Mesenchymal stem cell (in vitro differentiated cells and primary cell): ENCODE data around the gene TRAK2.
"Not testable (repeated sequence)": the region's sequence is repeated elsewhere in the genome, so short reads cannot be mapped to it uniquely, and the experiment has no call there.

Experiments
- DNase-seq: peaks from one replicate; pipeline ENCODE4 v3.0.0-alpha.2; 2013
- H2AFZ ChIP-seq: one replicate; pipeline ENCODE4 v1.6.1; 2013; ENCODE audit warnings: low read depth, mild to moderate bottlenecking, control low read depth, inconsistent platforms, low read length, moderate library complexity
- H2AK5ac ChIP-seq: 2 replicates; pipeline ENCODE4 v1.6.1; 2013; ENCODE audit warnings: low read length, moderate library complexity, mild to moderate bottlenecking, inconsistent platforms; ENCODE audit not compliant: severe bottlenecking
- H2BK120ac ChIP-seq: one replicate; pipeline ENCODE4 v1.6.1; 2013; ENCODE audit warnings: low read depth, mild to moderate bottlenecking, inconsistent platforms, low read length, moderate library complexity
- H2BK12ac ChIP-seq, 2 experiments: one replicate each; pipeline ENCODE4 v1.6.1; 2013; ENCODE audit warnings: inconsistent platforms in 2 of 2, low read length in 2 of 2, mild to moderate bottlenecking in 2 of 2, moderate library complexity in 2 of 2, control low read depth in 1 of 2
- H2BK15ac ChIP-seq: one replicate; pipeline ENCODE4 v1.6.1; 2013; ENCODE audit warnings: mild to moderate bottlenecking, low read depth, inconsistent platforms; ENCODE audit not compliant: poor library complexity, severe bottlenecking
- H2BK5ac ChIP-seq: 2 replicates; pipeline ENCODE4 v1.6.1; 2013; ENCODE audit warnings: low read depth, mild to moderate bottlenecking, low read length, control low read depth, inconsistent platforms; ENCODE audit not compliant: poor library complexity, severe bottlenecking
- H3K14ac ChIP-seq, 2 experiments: one replicate each; pipeline ENCODE4 v1.6.1; 2013; ENCODE audit warnings: inconsistent platforms in 2 of 2, low read length in 2 of 2, control low read depth in 1 of 2, mild to moderate bottlenecking in 1 of 2, moderate library complexity in 1 of 2
- H3K18ac ChIP-seq, 2 experiments: one replicate each; pipeline ENCODE4 v1.6.1; 2013; ENCODE audit warnings: inconsistent platforms in 2 of 2, low read length in 2 of 2, control low read depth in 1 of 2, low read depth in 1 of 2, mild to moderate bottlenecking in 1 of 2
- H3K23ac ChIP-seq, 2 experiments: one replicate each; pipeline ENCODE4 v1.6.1; 2013; ENCODE audit warnings: inconsistent platforms in 2 of 2, low read length in 2 of 2, mild to moderate bottlenecking in 2 of 2, moderate library complexity in 2 of 2, control low read depth in 1 of 2
- H3K27ac ChIP-seq: 2 replicates; pipeline ENCODE4 v1.5.1; 2013; ENCODE audit warnings: mild to moderate bottlenecking, moderate library complexity, low read length, control low read depth, inconsistent platforms; ENCODE audit not compliant: poor library complexity, severe bottlenecking
- H3K27me3 ChIP-seq, 2 experiments: 2 replicates each; pipeline versions ENCODE4 v1.6.1 to v1.7.0; 2013; ENCODE audit warnings: low read length in 2 of 2, mild to moderate bottlenecking in 2 of 2, moderate library complexity in 2 of 2, control low read depth in 1 of 2, inconsistent platforms in 1 of 2; ENCODE audit not compliant: control insufficient read depth in 1 of 2, insufficient read depth in 1 of 2
- H3K36me3 ChIP-seq, 2 experiments: 2 replicates each; pipeline versions ENCODE4 v1.6.1 to v1.7.0; 2013; ENCODE audit warnings: low read length in 2 of 2, control low read depth in 1 of 2, inconsistent platforms in 1 of 2, low read depth in 1 of 2, mild to moderate bottlenecking in 1 of 2; ENCODE audit not compliant: insufficient read depth in 2 of 2, control insufficient read depth in 1 of 2
- H3K4ac ChIP-seq, 2 experiments: one replicate each; pipeline ENCODE4 v1.6.1; 2013; ENCODE audit warnings: inconsistent platforms in 2 of 2, low read length in 2 of 2, mild to moderate bottlenecking in 2 of 2, moderate library complexity in 2 of 2, control low read depth in 1 of 2, low read depth in 1 of 2
- H3K4me1 ChIP-seq: 2 replicates; pipeline ENCODE4 v1.6.1; 2013; ENCODE audit warnings: low read depth, low read length, control low read depth; ENCODE audit not compliant: control insufficient read depth, insufficient read depth
- H3K4me2 ChIP-seq: 2 replicates; pipeline ENCODE4 v1.6.1; 2013; ENCODE audit warnings: low read length, mild to moderate bottlenecking, inconsistent platforms; ENCODE audit not compliant: poor library complexity, severe bottlenecking
- H3K4me3 ChIP-seq, 2 experiments: 2 replicates each; pipeline versions ENCODE4 v1.5.1 to v1.7.0; 2013; ENCODE audit warnings: low read length in 2 of 2, mild to moderate bottlenecking in 2 of 2, control low read depth in 1 of 2, low read depth in 1 of 2; ENCODE audit not compliant: insufficient read depth in 1 of 2
- H3K79me1 ChIP-seq: replicated peaks from 2 replicates; pipeline ENCODE4 v1.6.1; 2013; ENCODE audit warnings: mild to moderate bottlenecking, control low read depth, low read length, inconsistent platforms; ENCODE audit not compliant: poor library complexity, severe bottlenecking
- H3K9ac ChIP-seq: 2 replicates; pipeline ENCODE4 v1.7.0; 2013; ENCODE audit warnings: mild to moderate bottlenecking, low read length, moderate library complexity
- H3K9me3 ChIP-seq: 2 replicates; pipeline ENCODE4 v1.7.0; 2013; ENCODE audit warnings: mild to moderate bottlenecking, low read length; ENCODE audit not compliant: control insufficient read depth
- H4K8ac ChIP-seq: one replicate; pipeline ENCODE4 v1.6.1; 2013; ENCODE audit warnings: inconsistent platforms, mild to moderate bottlenecking, low read length, moderate library complexity
- H4K91ac ChIP-seq: one replicate; pipeline ENCODE4 v1.6.1; 2013; ENCODE audit warnings: mild to moderate bottlenecking, low read length, inconsistent platforms
- WGBS: methylation state at CpG from one replicate; pipeline ENCODE4 v1.1.7; 2013; ENCODE audit warnings: mixed read lengths; 5-methylcytosine and 5-hydroxymethylcytosine counted together

TRAK2 gene

GRCh38 chr2:201441409-201441808 is 9.8 kb downstream of the TRAK2 start:
- Histone ChIP-seq H4K8ac (no peak overlapping the region), H3K23ac (no peak overlapping the region), H3K4ac (no peak overlapping the region), H3K4me3 (no peak overlapping the region), H3K4me1 (no peaks in the 10 kb centered on the region), H2BK120ac (no peak overlapping the region), H3K36me3 (peaks cover 0 to under 1% of the 10 kb centered on the region in 2 experiments), H2BK12ac (no peak overlapping the region), H3K18ac (no peak overlapping the region), H2BK5ac (no peak overlapping the region), H2AFZ (no peak overlapping the region), H3K79me1 (peaks cover 22% of the 10 kb centered on the region), H3K27ac (no peak overlapping the region), H3K4me2 (no peak overlapping the region), H3K9ac (no peak overlapping the region), H4K91ac (no peak overlapping the region), H2BK15ac (no peak overlapping the region), H3K9me3 (no peaks in the 10 kb centered on the region), H2AK5ac (no peak overlapping the region), H3K14ac (no peak overlapping the region), H3K27me3 (no peaks in the 10 kb centered on the region)
- DNase-seq = no peak
- WGBS = 94% methylated on average over 7 of the region's 7 CpGs

GRCh38 chr2:201440182-201440581 is 11.1 kb downstream of the TRAK2 start:
- no peak overlapping the region for H2BK5ac ChIP-seq
- 60% methylated on average over 1 of the region's 1 CpG for WGBS
- H3K14ac ChIP-seq = no peak overlapping the region
- DNase-seq = no peak
- no peak overlapping the region for H4K91ac ChIP-seq
- no peaks in the 10 kb centered on the region for H3K4me1 ChIP-seq
- no peak overlapping the region for H4K8ac ChIP-seq
- H3K4me2 ChIP-seq = no peak overlapping the region
- H3K27ac ChIP-seq = no peak overlapping the region
- no peak overlapping the region for H3K23ac ChIP-seq
- no peak overlapping the region for H2BK120ac ChIP-seq
- no peak overlapping the region for H3K4me3 ChIP-seq
- H2AFZ ChIP-seq = no peak overlapping the region
- no peak overlapping the region for H3K9ac ChIP-seq
- H3K79me1 ChIP-seq = peaks cover 20% of the 10 kb centered on the region
- H3K27me3 ChIP-seq = no peaks in the 10 kb centered on the region
- no peak overlapping the region for H3K4ac ChIP-seq
- H3K9me3 ChIP-seq = no peaks in the 10 kb centered on the region
- no peaks in the 10 kb centered on the region for H3K36me3 ChIP-seq
- no peak overlapping the region for H2BK12ac ChIP-seq
- no peak overlapping the region for H2AK5ac ChIP-seq
- H3K18ac ChIP-seq = no peak overlapping the region
- H2BK15ac ChIP-seq = no peak overlapping the region

GRCh38 chr2:201439336-201439922 is 11.8 kb downstream of the TRAK2 start:
- not testable (repeated sequence) for H3K9me3 ChIP-seq, H2BK12ac ChIP-seq, H3K14ac ChIP-seq, H4K8ac ChIP-seq, DNase-seq, H3K27ac ChIP-seq, H2BK120ac ChIP-seq, H3K36me3 ChIP-seq, H4K91ac ChIP-seq, H2BK15ac ChIP-seq, H2AFZ ChIP-seq, H3K27me3 ChIP-seq, H2BK5ac ChIP-seq, H3K18ac ChIP-seq, H3K4me1 ChIP-seq, H3K4ac ChIP-seq, H3K4me2 ChIP-seq, H3K9ac ChIP-seq, H3K4me3 ChIP-seq, H3K23ac ChIP-seq, H2AK5ac ChIP-seq
- peaks cover 20% of the 10 kb centered on the region for H3K79me1 ChIP-seq
- WGBS = no CpG with 5 or more reads among the region's 3 CpGs

GRCh38 chr2:201436141-201436540 is 15.1 kb downstream of the TRAK2 start:
- H3K14ac ChIP-seq = no peak overlapping the region
- DNase-seq = no peak

More at GRCh38 chr2:201436141-201436540, 15.1 kb downstream of the TRAK2 start:
- Histone ChIP-seq H3K4me3 (no peak overlapping the region), H2AFZ (no peak overlapping the region), H3K9ac (no peak overlapping the region), H3K18ac (no peak overlapping the region), H3K27ac (no peak overlapping the region), H3K23ac (no peak overlapping the region), H2BK12ac (no peak overlapping the region), H2BK5ac (no peak overlapping the region), H3K27me3 (no peaks in the 10 kb centered on the region), H3K9me3 (no peaks in the 10 kb centered on the region), H3K79me1 (peaks cover 17% of the 10 kb centered on the region), H3K4me2 (no peak overlapping the region), H2BK120ac (no peak overlapping the region), H4K91ac (no peak overlapping the region), H3K36me3 (no peaks in the 10 kb centered on the region), H4K8ac (no peak overlapping the region), H3K4me1 (peaks cover 2% of the 10 kb centered on the region), H2AK5ac (no peak overlapping the region), H3K4ac (no peak overlapping the region), H2BK15ac (no peak overlapping the region)
- 100% methylated on average over 2 of the region's 2 CpGs for WGBS
